Testis (tissue), 2 donors: ENCODE measurements around the gene C9orf50.

Experiments used
- CTCF ChIP-seq, 3 experiments: fragments of 450-650 bp in 2 of 3; fragments of 200-600 bp in 1 of 3; sonication (generic) in 1 of 3; IDR thresholded peaks; one replicate each; pipeline ENCODE4 v1.5.1; 2016 to 2019; ENCODE audit warnings: antibody characterized with exemption in 3 of 3, mild to moderate bottlenecking in 2 of 3, moderate library complexity in 1 of 3
- POLR2A ChIP-seq: fragments of 450-650 bp; IDR thresholded peaks from one replicate; pipeline ENCODE4 v1.6.1; 2017; ENCODE audit warnings: antibody characterized with exemption, mild to moderate bottlenecking, moderate library complexity

- no peak for TF ChIP-seq POLR2A
- TF ChIP-seq CTCF (IDR thresholded peaks at IDR 0.05) = no peak
Observed at GRCh38 chr9:129613520-129614175, 7.3 kb downstream of the C9orf50 start.
